Sciatic nerve (tissue), 2 donors: Measurements from ENCODE around the gene ANKRD55. TPM values are rescaled to one million over a fixed set of nuclear protein-coding genes. Genes with fewer than 3 reads are reported as not detected.
A peak's percentile ranks its signal among the peaks of the same experiment; 100 is the strongest.
"Not testable (repeated sequence)": the region's sequence is repeated elsewhere in the genome, so short reads cannot be mapped to it uniquely, and the experiment has no call there.

Source experiments
- ATAC-seq: fragments of 200-7000 bp; cut with Tn5 transposase; one replicate; pipeline ENCODE4 v1.9.1; 2020; ENCODE audit warnings: mild to moderate bottlenecking, moderate library complexity
- DNase-seq: peaks from one replicate; pipeline ENCODE4 v3.0.0-alpha.2; 2020; ENCODE audit warnings: low spot score
- intact Hi-C: fragments of 100-400 bp; cut with DNase I; formaldehyde crosslinking; loops from one replicate; pipeline ENCODE4 v1.14.2; 2022
- total RNA-seq: library from RNA; stranded (reverse); fragmentation: NEBNext Ultra II Directional; extraction: Animal tissue kit (Norgen Biotek cat#: 25700); gene quantifications from one replicate; pipeline ENCODE4 v1.2.1, GENCODE V29; 2021
- donor health status: DM: no; HTN: no; CAD: no.
- donor health status: DM: no; HTN: no; CAD: no.

The ANKRD55 gene
- total RNA-seq, 1 donor from 2014 or later = not detected

DNA sequence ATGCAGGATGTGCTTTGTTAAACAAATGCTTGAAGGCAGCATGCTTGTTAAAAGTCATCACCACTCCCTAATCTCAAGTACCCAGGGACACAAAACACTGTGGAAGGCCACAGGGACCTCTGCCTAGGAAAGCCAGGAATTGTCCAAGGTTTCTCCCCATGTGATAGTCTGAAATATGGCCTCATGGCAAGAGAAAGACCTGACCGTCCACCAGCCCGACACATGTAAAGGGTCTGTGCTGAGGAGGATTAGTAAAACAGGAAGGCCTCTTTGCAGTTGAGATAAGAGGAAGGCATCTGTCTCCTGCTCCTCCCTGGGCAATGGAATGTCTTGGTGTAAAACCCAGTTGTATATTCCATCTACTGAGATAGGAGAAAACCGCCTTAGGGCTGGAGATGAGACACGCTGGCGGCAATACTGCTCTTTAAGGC, 75.9 kb downstream of the ANKRD55 start:
- ATAC-seq, intact Hi-C loops, DNase-seq: not testable (repeated sequence)

DNA sequence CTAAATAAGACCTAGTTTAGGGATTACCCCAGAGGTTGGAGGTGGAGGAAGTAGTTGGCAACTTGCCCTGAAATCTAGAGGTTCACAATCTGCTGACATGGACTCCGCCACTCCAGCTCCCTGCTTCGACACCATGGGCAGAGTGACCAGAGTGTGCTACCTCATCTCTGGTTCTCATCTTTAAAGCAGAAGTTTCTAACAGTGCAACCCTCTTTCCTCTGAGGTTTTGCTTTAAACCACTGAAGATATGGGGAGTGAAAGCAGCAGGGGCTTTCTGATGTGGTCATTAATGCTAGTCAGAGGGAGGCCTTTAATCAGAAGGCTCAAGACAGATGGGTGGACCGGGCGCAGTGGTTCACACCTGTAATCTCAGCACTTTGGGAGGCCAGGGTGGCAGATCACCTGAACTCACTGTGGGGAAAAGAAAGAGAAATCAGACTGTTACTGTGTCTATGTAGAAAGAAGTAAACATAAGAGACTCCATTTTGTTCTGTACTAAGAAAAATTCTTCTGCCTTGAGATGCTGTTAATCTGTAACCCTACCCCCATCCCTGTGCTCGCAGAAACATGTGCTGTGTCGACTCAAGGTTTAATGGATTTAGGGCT, 76.4 kb downstream of the ANKRD55 start:
- intact Hi-C loops, DNase-seq: not testable (repeated sequence)
- peak; percentile 15 for ATAC-seq

DNA sequence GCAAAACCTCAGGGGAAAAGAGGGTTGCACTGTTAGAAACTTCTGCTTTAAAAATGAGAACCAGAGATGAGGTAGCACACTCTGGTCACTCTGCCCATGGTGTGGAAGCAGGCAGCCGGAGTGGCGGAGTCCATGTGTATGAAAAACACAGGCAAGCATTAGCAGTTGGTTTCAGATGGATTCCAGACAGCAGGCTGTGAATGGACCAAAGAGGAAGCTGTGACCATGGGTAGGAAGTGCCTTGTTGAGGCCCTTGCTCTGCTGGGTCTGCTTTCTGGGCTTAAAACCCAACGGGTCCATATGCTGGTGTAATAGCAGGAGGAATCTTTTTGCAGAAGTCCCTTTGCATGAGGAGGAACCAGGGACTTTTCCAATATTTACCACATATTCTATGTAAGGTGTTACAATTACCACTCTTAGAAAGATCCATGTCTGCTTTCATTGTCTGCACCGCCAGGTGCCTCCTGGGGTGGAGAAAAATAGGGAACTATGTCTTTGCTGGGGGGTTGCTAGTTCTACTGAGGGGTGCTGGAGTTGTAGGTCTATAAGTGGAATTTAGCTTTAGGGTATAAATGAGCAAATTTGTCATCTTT, 77.0 kb downstream of the ANKRD55 start:
- ATAC-seq (peak; percentile 80), DNase-seq (no peak)
- intact Hi-C loops = no loop called here

DNA sequence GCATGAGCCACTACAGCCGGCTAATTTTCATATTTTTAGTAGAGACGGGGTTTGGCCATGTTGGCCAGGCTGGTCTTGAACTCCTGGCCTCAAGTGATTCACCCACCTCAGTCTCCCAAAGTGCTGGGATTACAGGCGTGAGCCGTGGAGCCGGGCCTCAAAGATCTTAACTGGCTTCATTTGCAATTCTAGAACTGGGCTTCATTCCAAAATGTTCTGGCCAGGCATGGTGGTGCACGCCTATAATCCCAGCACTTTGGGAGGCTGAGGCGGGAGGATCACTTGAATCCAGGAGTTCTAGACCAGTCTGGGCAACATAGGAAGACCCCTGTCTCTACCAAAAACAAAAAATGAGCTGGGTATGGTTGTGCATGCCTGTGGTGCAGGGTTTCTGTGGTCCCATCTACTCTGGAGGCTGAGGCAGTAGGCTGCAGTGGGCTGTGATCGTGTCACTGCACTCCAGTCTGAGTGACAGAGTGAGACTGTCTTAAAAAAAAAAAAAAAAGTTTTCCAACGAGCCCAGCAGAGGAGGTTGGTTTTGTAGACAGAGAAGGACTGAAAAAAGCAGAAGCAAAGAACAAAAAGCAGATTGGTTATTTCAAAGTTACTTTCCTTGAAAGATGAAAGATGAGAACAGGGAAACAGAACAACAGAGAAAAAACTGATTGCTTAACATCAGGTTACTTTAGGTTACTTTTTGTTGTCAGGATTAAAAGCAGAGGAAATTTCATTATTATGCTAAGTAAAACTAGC, 78.2 kb downstream of the ANKRD55 start:
- intact Hi-C loops = no loop called here
- ATAC-seq (peak; percentile 78), DNase-seq (no peak)

DNA sequence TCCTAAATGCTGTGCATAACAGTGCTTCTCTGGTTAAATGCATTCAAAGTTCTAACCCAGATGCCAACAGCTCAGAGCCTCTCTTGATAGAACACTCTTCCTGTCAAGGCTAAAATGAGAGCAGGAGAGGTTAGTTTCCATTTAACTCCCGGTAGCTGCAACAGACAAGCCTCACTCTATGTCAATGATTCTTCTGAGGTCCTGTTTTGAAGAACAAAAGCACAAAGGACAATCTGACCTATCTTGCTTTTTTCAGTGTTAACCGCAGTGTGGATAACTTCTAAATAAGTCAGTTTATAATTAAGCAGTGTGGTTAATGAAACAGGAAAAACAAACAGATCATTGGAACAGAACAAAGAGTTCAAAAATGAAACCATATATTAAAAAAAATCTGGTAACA, 80.7 kb downstream of the ANKRD55 start:
- intact Hi-C loops = no loop called here
- DNase-seq = no peak
- ATAC-seq = no peak

DNA sequence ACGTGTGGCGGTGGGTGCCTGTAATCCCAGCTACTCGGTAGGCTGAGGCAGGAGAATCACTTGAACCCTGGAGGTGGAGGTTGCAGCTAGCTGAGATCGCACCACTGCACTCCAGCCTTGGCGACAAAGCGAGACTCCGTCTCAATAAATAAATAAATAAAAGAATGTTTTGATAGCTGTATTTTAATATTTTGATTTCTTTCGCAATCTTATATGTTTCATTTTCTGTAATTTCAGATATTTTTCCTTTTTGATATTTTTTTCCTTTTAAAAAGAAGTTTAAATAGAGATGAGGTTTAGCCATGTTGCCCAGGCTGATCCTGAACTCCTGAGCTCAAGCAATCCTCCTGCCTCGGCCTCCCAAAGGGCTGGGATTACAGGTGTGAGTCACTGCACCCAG, 82.4 kb downstream of the ANKRD55 start:
- DNase-seq, ATAC-seq, intact Hi-C loops: not testable (repeated sequence)

DNA sequence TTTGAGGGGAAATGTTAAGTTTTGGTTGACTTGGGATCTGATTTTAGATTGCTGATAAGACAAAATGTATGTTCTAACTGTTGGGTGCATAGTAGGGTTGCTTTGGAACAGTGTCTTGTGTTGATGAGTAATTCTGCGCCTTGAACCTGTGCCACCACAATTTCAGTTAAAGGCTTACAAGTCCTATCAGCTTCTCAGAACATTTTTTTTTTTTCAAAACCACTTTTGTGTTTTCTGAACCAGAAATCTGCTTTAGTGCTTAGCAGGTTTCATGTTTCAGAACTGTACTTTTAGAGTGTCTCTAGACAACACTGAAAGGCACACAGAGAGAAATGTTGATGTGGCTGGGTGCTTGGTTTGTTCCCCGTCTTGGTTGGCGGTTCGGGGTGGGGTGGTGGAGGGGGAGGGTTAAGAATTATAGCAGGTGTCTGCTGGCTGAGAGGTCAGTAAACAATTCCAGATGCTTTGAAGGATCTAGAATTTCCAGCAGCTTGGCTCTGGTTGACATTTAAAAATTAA, 84.6 kb downstream of the ANKRD55 start:
- intact Hi-C loops = no loop called here
- ATAC-seq = no peak
- no peak for DNase-seq

DNA sequence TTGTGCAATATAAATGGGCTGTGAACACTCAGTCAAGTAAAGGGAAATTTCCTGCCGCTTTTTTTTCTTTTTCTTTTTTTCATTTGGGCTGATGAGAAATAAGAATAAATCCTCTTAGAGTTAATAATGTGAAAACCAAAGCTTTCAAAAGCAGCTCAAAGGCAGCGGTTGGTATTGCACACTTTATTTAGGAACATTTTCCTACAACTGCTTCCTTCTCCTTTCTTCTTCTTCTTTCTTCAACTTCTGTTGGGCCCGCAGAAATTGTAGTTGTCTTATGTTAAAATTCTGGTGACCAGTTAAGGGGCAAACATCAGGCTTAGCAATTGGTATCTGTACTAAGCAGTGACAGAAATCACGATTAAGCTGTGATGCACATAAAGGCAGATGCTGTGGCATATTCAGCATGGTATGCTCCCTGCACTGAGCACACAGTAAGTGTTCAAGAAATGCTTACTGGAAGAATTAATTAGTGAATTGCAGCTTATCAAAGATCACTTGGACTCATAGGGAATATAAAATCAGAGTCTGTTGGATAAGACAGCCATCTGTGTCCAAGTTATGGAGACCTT, 85.4 kb downstream of the ANKRD55 start:
- no peak for DNase-seq
- no peak for ATAC-seq
- intact Hi-C loops = no loop called here

DNA sequence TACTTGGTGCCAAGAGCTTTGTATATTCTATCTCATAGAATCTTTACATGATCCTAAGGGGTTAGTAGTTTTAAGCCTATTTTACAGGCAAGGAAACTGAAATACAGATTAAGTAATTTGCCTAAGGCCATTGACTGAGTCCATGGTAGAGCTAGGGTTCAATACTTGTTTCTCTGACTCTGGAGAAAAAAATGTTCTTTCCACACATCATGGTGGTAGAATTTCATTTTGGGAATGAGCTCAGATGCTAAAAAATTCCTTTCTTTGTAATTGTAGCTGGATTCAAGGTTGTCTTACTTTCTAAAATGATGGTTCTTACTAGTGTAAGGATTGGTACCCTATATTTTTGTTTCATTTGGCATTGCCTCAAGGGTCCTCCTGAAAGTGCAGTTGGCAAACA, 86.0 kb downstream of the ANKRD55 start:
- intact Hi-C loops = no loop called here
- ATAC-seq (no peak), DNase-seq (no peak)

DNA sequence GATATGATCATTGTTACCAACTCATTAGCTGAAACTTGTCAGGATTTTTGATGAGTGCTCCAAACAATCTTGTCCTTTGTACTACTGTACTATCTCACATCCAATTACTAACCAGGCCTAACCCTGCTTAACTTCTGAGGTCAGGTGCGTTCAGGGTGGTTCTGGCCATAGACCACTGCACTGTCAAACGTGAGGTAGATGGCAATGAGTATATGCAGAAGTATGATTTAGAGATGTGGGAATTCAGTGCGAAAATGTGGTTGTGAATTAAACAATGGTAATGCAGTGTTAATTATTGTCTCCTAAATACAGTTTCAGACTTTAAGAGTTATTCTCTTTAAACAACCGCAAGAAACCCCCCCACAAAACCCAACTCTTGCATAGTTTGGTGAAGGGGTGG, 86.5 kb downstream of the ANKRD55 start:
- DNase-seq (no peak), ATAC-seq (no peak)
- intact Hi-C loops = no loop called here

DNA sequence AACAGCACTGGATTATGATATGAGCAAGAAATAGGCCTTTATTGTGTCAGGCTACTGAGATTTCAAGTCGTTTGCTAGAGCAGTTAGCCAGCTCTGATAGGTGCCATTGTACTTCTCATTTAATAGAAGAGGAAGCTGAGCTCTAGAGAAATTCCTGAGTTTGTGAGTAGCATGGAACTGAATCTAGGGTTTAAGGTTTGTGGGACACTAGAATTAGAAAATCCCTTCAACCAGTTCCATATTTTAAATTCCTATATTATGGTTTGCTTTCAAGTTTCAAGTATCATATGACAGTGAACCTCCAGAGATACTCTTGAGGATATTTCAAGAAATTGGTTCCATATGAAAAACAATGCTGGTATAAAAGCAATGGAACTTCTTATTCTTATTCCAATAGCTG, 87.6 kb downstream of the ANKRD55 start:
- intact Hi-C loops = no loop called here
- ATAC-seq = no peak
- no peak for DNase-seq

DNA sequence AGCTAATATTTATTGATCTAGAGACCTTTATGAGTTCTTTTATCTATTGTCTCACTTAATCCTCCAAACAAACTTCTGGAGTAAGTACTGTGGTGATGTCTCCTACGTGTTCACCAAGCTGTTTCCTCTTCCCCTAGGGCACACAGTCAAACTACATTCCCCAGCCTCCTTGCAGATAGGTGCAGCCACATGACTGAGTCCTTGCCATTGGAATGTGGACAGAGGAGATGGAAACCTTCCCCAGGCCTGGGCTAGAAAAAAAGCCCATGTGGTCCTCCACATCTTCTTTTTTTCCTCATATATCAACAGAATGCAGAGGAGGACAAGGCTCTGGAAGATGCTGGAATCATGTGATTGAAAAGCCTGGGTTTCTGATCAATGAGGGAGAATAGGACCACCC, 88.0 kb downstream of the ANKRD55 start:
- intact Hi-C loops = no loop called here
- DNase-seq = no peak
- ATAC-seq = no peak

DNA sequence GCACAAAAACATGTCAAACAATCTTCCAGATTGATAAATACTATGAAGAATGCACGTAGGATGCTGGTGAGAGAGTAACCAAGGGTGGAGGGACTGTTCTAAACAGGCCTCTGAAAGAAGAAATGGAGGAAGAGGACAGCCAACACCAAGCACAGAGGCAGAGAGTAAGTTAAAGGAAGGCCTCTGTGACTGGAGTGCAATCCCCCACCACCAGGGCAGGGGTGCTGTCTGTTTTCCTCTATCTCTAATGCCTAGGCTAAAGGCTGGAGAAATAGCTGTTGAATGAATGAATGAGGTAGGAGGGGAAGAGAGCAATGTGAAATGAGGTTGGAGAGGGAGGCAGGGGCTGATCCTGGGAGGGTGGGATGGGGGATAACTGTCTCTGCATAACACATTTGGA, 88.9 kb downstream of the ANKRD55 start:
- intact Hi-C loops = no loop called here
- ATAC-seq (no peak), DNase-seq (no peak)

DNA sequence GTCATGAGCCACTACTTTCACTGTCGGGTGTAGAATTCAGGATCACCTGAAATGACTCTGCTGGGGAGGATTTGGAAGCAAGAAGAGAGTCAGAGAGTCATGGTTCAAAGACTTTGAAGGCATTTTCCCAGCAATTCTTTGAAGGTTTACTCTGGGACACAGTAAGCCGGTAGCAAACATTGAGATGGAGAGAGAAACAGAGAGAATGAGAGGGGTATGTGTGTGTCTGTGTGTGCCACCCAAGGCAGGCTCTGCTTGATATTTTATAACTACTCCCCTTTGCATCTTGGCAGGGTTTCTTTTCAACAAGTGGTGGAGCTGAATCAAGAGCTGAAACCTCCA, 89.8 kb downstream of the ANKRD55 start:
- intact Hi-C loops = no loop called here
- no peak for ATAC-seq
- DNase-seq = no peak

DNA sequence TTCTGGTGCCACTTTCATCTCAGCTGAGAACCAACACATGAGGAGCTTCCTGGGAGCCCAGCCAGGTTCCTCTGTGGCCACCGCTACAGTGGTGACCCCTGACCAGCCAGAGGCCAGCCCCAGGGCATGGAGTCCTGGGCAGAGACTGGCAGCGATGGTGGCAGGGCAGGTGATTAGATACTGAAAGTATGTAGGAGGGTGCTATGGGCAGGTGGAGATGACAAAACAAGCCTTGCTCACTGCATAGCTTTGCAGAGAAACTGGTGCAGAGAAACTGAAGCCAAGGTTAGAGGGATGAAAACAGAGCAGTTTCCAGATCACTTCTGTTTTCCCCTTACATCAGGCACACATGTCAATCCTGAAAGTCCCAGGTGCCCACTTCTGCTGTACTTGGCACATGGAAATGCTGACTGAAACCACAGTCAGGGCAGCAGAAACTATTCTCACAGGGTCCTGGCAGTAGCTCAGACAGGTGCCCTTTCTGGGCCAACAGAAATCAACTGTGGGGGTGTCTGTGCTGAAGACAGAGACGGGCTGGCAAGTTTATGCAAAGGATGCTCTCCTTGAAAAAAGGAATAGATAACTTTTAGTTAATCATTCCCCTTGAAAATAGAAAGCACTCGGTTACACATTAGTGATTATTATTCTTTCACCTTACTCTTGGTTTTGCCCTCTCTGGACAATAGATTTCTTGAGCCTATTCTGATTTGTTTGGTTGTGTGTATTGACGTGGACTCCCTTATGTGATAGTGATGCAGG, 90.3 kb downstream of the ANKRD55 start:
- intact Hi-C loops = no loop called here
- no peak for ATAC-seq
- no peak for DNase-seq

DNA sequence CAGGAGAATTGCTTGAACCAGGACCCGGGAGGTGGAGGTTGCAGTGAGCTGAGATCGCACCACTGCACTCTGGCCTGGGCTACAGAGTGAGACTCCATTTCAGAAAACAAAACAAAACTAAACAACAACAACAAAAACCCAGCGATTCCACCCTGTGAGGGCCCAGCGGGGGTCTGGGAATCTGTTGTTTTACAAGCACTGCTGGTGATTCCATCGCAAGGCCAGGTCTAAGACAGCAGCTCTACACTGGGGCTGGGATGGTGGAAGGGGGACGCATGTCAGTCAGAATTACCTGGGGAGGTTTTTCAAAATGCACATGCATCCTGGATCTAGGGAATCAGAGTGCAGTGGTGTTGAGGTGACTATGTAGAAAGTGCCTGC, 90.9 kb downstream of the ANKRD55 start:
- intact Hi-C loops = no loop called here
- ATAC-seq = no peak
- DNase-seq = no peak

DNA sequence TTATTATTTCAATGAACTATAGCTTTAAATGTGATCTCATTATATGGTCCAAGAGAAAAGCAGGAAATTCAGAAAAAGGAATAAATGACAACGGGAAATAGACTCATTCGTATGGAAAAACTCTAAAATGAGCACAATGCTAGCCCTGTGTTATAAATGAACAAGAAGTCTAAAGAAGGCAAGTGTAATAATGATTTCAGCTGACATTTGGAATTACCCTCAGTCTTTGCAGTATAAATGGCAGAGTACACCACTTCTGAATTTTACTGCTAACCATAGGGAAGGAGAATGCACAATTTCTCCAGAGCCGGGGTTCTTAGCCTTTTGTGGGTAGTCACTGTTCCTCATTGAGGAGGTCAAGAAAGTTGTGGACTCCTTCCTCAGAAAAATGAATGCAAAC, 93.1 kb downstream of the ANKRD55 start:
- intact Hi-C loops = no loop called here
- ATAC-seq (no peak), DNase-seq (no peak)

DNA sequence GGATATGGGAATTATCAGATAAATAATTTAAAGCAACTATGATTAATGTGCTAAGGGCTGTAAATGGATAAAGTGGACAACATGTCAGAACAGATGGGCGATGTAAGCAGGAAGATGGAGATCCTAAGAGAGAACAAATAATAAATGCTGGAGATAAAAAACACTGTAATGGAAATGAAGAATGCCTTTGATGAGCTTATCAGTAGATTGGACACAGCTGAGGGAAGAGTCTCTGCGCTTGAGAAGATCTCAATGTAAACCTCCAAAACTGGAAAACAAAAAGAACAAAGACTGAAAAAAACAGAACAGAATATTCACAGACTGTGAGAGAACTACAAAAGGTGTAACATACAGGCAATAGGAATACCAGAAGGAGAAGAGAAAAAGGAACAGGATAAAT, 102.5 kb downstream of the ANKRD55 start:
- ATAC-seq = no peak

DNA sequence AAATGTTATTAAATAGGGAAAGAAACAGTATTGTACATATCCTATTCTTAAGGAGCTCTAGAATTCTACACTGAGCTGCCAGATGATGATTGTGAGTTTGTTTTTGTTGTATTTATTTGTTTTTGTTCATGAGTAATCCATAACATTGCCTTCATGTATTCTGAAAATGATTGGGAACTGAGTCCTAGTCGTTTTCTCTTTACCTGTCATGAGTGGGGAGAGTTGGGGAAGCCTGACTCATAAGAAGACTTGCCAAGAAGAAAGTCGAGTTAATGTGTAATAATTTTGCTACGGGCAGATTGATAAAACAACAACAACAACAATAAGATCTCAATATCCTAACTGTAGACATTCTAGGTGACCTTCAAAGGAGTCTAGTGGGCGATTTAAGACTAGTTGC, 103.8 kb downstream of the ANKRD55 start:
- intact Hi-C loops = no loop called here
- no peak for DNase-seq
- ATAC-seq = no peak

More for the DNA sequence above, 102.5 kb downstream of the ANKRD55 start:
- no peak for DNase-seq
- intact Hi-C loops = no loop called here
